K562 (cell line): ENCODE results near the gene FKBP3. TPM values are rescaled to one million over a fixed set of nuclear protein-coding genes. Genes with fewer than 3 reads are reported as not detected.
A peak's percentile ranks its signal among the peaks of the same experiment; 100 is the strongest.

Source experiments
- ARHGAP35 ChIP-seq: fragments of 450-650 bp; IDR thresholded peaks from 2 replicates; pipeline ENCODE4 v1.6.1; 2018; ENCODE audit not compliant: partially characterized antibody
- C11orf30 ChIP-seq: fragments of 450-650 bp; IDR thresholded peaks from 2 replicates; pipeline ENCODE4 v1.6.1; 2016; ENCODE audit warnings: low read depth, mild to moderate bottlenecking
- E2F8 ChIP-seq: fragments of 450-650 bp; IDR thresholded peaks from 2 replicates; pipeline ENCODE4 v1.7.1; 2018; ENCODE audit warnings: mild to moderate bottlenecking, low read depth; ENCODE audit not compliant: partially characterized antibody
- FOS ChIP-seq: IDR thresholded peaks from 3 replicates; pipeline ENCODE4 v1.6.1; 2011; ENCODE audit not compliant: insufficient read length; ENCODE audit errors: extremely low read depth
- GABPA ChIP-seq: fragments of 200-800 bp; sonication (Bioruptor generic); conservative IDR thresholded peaks from 2 replicates; pipeline ENCODE4 v1.6.1; 2016; ENCODE audit warnings: low read depth, missing genetic modification characterization, missing compliant biosample characterization
- GABPB1 ChIP-seq: sonication (generic); formaldehyde crosslinking; IDR thresholded peaks from 2 replicates; pipeline ENCODE4 v1.8.0; 2022; ENCODE audit warnings: mild to moderate bottlenecking, missing genetic modification reagents
- GATAD2B ChIP-seq: fragments of 450-650 bp; IDR thresholded peaks from 2 replicates; pipeline ENCODE4 v1.6.1; 2017; ENCODE audit warnings: mild to moderate bottlenecking, borderline replicate concordance
- NCOA2 ChIP-seq, 2 experiments: fragments of 450-650 bp; IDR thresholded peaks; 2 replicates each; pipeline ENCODE4 v1.6.1; 2018; ENCODE audit warnings: mild to moderate bottlenecking in 2 of 2, moderate library complexity in 1 of 2; ENCODE audit not compliant: partially characterized antibody in 2 of 2
- POLR2G ChIP-seq: fragments of 200-400 bp; formaldehyde crosslinking; IDR thresholded peaks from 2 replicates; pipeline ENCODE4 v1.6.1; 2017; ENCODE audit warnings: low read depth, mild to moderate bottlenecking, antibody characterized with exemption, low read length, moderate library complexity
- RCOR1 ChIP-seq, 2 experiments: IDR thresholded peaks; 2 replicates each; pipeline ENCODE4 v1.6.1; 2012; ENCODE audit warnings: low read depth in 2 of 2, low read length in 2 of 2, borderline replicate concordance in 1 of 2, improper control_type of control experiment in 1 of 2
- SIN3B ChIP-seq: fragments of 450-650 bp; IDR thresholded peaks from 2 replicates; pipeline ENCODE4 v1.6.1; 2017; ENCODE audit warnings: low read depth, mild to moderate bottlenecking, moderate library complexity
- THRA ChIP-seq: fragments of 450-650 bp; IDR thresholded peaks from 2 replicates; pipeline ENCODE4 v1.6.1; 2017; ENCODE audit warnings: mild to moderate bottlenecking, moderate library complexity
- polyA plus RNA-seq, 8 experiments: library from polyadenylated mRNA; depleted of rRNA in 4 of 8; stranded (reverse) in 5 of 8; unstranded in 3 of 8; fragments of >200 nt; fragmentation: Nextera tagmentation in 2 of 8; fragmentation: Illumina TruSeq in 1 of 8; extraction: Ambion mirVana in 2 of 8; extraction: Trizol in 1 of 8; gene quantifications; 2 replicates each; pipeline versions ENCODE4 v1.2.1 to v1.2.3, GENCODE V29; 2011 to 2014; ENCODE audit warnings: inconsistent platforms in 1 of 8, missing spikeins in 1 of 8
- total RNA-seq, 7 experiments: library from RNA; depleted of rRNA in 6 of 7; stranded (reverse); fragments of >200 nt in 6 of 7; fragmentation: Illumina TruSeq in 2 of 7; extraction: Trizol in 2 of 7; gene quantifications; 2 replicates each; pipeline versions ENCODE4 v1.2.1 to v1.2.3, GENCODE V29; 2011 to 2021; ENCODE audit warnings: low replicate concordance in 1 of 7

Gene FKBP3
- total and polyA plus RNA-seq, 9 of the 15 experiments (the other 6 are each of a cell fraction or from before 2014, with no cell fraction given), result 43.6 to 107 (median 65.2) TPM

- TF ChIP-seq THRA (no peak), GABPB1 (CRISPR knock-in tag) (peak; percentile 95), E2F8 (peak; percentile 73), NCOA2 (IDR thresholded peaks at IDR 0.05; ENCODE audit: partially characterized antibody in 2 of 2) (no peak), POLR2G (peak; percentile 72), ARHGAP35 (no peak), GABPA (tag) (peak; percentile 97), C11orf30 (peak; percentile 68), FOS (peak; percentile 79), SIN3B (peak; percentile 40; the same call in 1 of the 2 replicates), RCOR1 (IDR thresholded peaks at IDR 0.05; ENCODE audit: borderline replicate concordance in 1 of 2, low read depth in 2 of 2, low read length in 2 of 2) (peak in 1 of 2 experiments; percentile 10; a peak in 1 of 4 replicates), GATAD2B (no peak)
Observed at GRCh38 chr14:45135659-45136395, 1.5 kb upstream of the FKBP3 start, which contains the start of gene FANCM (continued).
